HG02763 (cell line): ENCODE results near the gene SYNGR3.
"Not testable (repeated sequence)": the region's sequence is repeated elsewhere in the genome, so short reads cannot be mapped to it uniquely, and the experiment has no call there.

ENCODE experiments used
- ATAC-seq: cut with Tn5 transposase; IDR thresholded peaks from one replicate; pipeline ENCODE4 v1.9.1; 2021; ENCODE audit warnings: mild to moderate bottlenecking, moderate library complexity; ENCODE audit not compliant: unreplicated experiment

The SYNGR3 gene

DNA sequence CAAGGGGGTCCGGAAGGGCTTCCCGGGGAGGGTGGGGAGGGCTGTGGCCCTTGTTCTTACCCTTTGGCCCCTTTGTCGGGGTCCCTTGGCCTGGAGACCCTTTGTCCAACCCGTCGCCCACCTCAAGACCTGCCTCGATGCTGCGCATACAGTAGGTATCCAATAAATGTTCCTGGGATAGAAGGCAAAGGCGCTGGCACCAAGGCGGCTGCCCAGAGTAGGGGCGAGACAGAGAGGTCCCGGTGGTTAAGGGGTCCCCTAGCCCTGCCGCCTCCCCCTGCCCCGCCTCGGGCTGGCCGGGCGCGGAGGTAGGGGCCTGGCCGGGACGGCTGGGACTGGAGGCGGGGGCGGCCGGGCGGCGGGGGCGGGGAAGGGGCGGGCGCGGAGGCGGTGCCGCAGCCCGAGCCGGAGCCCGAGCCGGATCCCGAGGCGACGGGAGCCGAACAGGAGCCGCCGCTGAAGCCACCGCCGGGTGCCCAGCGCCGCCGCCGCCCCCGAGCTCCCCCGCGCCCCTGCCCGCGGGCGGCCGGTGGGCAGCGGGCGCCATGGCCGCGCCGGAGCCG lies 36.8 kb downstream of the SYNGR3 start, which contains the start of gene NHERF2:
TSS of gene NHERF2 (plus strand) at position 442 of the 563 bp plus-strand sequence. CDS start at position 546, 104 bp downstream.
- no peak for ATAC-seq

DNA sequence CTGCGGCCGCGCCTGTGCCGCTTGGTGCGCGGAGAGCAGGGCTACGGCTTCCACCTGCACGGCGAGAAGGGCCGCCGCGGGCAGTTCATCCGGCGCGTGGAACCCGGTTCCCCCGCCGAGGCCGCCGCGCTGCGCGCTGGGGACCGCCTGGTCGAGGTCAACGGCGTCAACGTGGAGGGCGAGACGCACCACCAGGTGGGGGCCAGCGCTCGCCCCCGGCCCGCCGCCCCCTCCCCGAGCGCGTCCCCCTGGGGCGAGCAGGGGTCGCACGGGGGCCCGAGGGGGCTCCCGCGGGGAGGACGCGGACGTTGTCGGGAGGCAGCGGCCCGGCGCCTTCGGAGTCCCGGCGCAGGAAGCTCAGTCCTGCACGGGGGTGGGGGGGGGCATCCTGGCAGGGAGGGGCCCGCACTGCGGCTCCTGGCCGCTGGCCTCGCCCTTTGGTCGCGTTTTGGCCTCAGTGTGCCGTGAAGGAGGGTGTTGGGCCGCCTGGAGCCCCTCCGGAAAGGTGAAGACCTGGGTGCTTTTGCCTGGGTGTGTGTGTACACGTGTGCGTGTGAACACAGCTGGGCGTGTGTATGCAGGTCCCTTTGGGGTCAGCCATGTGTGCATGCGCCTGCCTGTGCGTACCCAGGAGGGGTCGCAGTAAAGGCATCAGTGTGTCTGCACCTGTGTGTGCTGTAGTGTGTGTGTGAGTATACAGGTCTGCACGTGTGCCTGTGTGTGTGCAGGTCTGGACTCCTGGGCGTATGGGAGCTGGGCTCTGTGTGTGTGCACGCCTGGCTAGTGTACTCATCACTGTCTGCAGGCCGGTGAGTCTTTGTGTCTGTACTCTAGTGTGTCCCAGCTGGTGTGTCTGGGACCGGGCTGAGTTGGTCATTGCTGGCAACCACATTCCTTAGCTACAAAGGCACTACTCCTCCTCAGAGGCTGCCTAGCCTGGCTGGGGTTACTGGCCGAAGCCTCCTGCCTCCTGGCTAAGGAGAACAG lies 37.5 kb downstream of the SYNGR3 start:
- ATAC-seq: no peak

DNA sequence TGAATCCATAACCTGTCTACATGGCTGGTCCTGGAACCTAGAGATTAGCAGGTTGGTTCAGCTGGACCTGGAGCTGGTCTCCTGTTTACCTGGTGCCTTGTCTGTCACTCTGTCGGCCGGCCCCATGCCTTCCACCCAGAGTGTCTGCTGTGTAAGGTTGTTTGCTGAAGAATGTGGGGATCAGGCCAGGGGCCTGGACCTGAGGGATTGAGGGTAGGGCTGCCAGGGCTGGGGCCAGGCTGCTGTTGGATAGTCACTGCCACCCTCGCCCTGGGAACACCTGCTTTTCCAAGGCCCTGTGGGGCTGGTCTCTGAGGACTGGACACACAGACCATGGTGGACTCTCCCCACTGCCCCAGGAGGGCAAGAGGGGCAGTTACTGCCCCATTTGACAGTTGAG lies 38.4 kb downstream of the SYNGR3 start:
- ATAC-seq: no peak

DNA sequence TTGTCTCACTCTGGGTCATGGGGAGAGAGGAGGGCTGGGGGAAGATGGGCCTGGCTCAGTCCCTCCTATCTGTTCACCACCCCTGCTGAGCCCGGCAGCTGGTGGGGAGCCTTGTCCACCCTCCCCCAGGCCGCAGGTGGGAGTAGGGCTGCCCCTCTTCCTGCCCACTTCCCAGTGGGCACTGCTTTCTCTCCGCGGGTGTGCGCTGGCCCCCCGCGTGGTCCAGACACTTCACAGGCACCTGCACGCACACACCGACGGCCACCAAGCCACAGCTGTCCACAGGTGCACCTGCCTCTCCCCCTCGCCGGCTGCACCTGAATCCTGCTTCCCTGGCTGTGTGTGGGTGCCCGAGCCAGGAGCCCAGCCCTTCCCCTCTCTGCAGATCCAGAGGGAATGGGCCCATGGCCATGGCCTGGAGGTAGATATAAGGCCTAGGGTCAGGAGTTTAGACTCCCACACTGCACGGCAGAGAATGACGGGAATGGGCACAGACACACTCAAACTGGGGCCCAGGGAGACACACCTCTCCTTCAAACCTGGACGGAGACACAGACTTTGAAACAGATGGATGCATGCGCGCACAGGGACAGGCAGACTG lies 39.0 kb downstream of the SYNGR3 start:
- ATAC-seq: no peak

DNA sequence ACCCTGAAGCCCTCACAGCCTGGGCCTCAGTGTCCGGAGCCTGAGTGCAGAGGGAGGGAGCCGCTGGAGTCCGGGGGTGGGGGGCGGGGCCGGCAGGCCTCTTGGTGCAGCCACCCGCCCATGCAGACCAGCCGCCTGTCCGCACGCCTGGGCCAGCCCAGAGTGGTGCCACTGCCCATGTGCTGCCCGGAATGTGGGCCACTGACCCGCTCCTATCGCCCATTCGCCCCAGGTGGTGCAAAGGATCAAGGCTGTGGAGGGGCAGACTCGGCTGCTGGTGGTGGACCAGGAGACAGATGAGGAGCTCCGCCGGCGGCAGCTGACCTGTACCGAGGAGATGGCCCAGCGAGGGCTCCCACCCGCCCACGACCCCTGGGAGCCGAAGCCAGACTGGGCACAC lies 39.6 kb downstream of the SYNGR3 start:
- ATAC-seq: no peak

DNA sequence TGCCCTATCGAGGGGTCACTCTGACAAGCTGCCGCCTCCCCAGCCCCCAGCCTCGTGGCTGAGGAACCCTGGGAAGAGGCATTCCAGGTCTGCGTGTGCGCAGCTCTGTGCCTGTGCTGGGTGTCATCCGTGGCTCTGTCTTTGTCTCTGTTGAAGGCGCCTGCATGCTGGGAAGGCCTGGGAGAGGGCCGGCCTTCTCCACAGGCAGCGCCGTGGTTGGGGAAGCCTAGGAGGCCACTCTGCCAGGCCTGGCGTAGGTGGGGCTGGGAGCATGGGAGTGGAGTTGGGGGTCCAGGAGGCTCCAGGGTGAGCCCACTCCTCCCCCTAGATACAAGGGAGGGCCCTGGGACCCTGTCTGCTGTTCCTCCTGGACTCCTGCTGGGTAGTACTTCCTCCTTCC lies 40.3 kb downstream of the SYNGR3 start:
- ATAC-seq: no peak

DNA sequence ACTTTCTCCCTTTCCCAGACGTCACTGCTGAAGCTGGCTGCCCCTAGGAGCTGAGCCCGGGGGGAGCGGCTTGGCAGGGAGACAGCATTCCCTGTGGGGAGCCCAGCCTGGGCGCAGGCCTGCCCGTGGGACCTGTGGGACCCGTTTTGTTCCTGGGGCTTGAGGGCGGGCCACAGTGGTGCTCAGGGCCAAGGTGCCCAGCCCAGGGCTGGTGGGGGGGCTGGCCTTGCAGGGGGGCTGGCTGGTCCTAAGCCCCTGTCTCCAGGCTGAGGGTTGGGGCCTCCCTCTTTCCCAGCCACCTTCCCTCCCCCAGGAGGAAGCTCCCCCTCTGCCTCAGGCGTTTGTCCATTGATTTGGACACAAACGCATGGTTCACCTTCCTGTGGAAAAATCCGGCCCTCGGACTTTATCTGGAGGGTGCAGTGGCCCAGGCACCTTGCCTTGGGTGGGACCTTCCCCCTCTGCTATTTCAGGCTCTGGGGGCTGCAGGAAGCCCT lies 41.4 kb downstream of the SYNGR3 start:
- no peak for ATAC-seq

DNA sequence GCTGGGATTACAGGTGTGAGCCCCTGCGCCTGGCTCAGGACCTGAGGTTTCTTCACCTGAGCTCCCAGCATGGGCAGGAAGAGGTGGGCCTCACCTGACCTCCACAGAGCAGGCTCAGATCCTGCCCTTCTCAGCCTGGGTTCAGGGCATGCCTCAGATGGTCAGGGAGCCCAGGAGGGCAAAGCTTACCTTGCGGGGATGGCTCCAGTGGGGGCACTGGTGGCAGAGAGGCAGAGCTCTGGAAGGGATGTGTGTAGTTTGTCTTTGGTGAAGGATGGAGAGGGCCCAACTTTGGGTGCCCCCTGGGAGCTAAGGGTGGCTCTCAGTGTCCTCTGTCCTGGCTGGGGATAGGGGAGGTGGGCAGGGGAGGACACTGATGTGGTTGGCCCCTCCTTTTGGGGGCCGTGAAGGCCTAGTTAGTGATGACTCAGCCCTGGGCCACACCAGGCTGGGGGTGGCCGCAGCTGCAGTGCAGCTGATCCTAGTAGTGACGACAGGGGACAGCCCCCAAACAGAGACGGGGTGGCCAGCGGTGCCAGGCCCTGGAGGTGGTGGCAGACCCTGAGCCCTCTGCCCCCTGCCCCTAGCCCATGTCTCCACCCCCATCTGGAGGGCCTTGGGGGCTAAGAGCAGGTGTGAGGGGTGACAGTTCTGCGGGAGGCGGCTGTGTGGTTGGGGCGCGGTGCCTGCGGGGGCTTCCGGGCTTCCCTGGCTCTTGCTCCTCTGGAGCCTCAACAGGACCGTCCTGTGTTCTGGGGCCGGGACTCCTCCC lies 42.7 kb downstream of the SYNGR3 start:
- no peak for ATAC-seq

DNA sequence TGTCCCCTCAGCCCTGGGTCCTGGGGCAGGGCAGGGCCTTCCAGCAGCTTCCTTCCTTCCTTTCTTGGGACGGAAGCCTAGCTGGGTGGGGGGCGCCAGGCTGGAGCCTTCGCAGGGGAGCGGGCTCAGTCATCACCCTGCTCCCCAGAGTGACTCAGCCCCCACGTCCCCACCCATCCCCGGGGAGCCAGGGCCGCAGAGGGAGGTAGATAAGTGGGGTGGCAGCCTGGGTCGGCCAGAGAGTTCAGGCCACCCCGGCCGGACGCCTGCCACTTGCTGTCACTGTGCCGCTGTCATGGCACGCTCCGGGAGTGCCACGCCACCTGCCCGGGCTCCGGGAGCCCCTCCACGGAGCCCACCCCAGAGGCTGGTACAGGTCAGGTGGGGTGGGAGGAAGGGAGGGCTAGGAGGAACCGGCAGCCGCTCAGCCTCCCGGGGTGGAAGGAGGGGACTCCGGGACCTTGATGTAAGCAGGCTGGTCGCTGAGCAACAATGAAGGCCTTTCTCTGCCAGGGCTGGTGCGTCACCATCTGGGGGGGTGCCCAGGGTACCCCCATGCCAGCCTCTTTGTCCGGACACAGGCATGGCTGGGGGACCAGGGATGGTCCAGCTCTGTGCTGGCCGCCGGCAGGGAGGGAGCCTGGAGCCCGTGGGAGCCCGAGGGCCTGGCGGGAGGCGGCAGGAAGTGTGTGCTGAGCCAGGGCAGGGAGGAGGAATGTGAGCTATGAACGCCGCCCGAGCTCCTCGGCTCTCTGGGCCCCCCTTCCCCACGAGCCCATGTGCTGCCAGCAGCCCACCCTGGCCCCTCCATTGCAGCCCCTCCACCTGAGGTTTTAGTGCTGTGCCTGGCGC lies 43.5 kb downstream of the SYNGR3 start:
- no peak for ATAC-seq

DNA sequence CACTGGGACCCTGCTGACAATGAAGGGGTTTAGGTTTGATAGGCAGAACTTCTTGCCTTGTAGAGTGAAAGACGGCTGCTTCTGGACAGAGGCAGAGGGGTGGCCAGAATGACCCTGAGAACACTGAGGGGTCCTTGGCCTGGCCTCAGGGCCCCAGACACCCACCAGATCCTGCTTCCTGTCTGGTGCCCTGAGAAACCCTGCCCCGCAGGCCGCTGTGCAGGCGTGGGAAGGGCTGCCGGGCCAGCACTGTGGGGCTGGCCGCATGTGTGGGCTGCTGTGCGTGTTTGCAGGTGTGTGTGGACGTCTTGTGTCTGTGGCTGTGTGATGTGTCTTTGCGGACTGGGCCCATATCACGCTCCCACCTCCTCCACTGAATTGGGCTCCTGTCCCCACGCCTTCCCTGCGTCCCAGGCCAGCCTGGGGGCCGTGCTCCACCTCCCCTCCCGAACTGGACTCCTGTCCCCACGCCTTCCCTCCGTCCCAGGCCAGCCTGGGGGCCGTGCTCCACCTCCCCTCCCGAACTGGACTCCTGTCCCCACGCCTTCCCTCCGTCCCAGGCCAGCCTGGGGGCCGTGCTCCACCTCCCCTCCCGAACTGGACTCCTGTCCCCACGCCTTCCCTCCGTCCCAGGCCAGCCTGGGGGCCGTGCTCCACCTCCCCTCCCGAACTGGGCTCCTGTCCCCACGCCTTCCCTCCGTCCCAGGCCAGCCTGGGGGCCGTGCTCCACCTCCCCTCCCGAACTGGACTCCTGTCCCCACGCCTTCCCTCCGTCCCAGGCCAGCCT lies 44.3 kb downstream of the SYNGR3 start:
- ATAC-seq: not testable (repeated sequence)

DNA sequence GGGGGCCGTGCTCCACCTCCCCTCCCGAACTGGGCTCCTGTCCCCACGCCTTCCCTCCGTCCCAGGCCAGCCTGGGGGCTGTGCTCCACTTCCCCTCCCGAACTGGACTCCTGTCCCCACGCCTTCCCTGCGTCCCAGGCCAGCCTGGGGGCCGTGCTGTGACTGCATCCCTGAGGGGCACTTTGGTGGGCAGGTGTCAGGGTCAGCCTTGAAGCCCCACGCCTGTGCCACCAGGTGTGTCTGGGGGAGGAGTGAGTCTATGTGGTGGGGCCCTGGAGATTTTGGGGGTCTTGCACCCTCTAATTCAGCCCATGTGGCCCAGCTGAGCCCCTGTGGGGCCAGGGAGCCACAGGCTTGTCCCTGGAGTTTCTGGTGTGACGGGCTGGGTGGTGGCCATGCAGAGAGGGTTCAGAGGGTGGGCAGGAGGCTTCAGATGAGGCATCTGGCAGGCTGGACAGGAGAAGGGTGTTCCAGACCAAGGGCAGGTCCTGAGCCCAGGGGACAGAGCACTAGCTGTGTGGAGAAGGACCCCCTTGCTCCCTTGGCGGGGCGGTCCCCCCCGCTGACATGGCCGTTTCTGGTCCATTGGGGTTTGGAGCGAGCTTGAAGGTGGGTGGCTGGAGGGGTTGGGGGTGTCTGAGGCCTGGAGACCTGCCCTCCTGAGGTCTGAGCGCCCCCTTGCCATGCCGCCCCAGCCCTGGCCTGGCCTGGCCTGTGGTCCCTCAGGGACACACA lies 45.1 kb downstream of the SYNGR3 start:
- ATAC-seq: no peak

DNA sequence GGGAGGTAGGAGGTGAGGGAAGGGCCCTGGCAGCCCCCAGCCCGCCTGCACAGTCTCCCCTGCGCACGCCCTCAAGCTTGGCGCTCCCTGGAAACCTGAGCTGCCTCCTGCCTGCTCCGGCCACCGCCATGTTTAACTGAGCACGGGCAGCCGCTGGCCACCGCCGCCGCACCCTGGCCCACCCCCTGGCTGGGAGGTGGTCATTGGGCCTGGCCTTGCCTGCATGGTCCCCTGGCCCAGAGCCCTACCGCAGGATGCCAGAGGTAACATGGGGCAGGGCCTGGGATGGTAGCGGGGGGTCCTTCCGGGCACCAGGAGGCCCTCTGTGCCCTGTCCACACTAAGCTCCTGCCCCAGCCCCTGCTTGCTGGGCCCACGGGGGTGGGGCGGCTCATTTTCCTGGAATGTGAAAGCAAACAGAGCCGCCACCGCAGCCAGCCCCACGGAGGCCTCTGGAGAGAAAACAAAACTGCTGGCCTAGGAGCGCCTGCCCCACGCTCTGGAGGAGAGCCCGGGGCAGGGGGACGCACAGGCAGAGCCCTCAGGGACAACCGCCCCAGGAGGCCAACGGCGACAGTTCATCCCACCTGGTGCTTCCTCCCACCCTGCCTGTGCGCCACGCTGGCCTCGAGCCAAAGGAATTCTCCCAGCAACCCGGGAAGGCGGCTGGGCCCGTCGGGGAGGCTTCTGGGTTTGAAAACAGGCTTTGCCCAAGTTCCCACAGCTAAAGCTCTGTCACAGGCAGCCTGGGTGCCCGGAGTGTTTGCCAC lies 45.8 kb downstream of the SYNGR3 start:
- ATAC-seq: no peak

DNA sequence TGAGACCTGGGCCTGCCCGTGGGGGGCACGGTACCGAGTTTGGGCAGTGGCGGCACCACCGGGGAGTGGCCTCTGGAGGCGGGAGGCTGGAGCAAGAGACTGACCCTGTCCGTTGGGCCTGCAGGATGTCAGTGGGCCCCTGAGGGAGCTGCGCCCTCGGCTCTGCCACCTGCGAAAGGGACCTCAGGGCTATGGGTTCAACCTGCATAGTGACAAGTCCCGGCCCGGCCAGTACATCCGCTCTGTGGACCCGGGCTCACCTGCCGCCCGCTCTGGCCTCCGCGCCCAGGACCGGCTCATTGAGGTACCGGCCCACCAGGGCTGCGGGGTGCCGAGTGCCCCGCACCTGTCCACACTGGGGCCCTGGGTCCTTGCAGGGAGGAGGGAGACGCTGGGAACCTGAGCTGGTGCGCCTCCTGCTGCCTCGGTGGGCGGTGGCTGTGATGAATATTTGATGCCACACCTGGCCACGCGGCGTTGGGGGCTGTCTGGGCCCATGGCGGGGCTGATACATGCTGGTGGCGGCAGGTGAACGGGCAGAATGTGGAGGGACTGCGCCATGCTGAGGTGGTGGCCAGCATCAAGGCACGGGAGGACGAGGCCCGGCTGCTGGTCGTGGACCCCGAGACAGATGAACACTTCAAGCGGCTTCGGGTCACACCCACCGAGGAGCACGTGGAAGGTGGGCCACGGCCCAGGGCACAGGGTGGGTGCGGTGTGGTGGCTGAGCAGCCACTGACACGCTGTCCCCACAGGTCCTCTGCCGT lies 46.6 kb downstream of the SYNGR3 start:
- ATAC-seq: no peak

DNA sequence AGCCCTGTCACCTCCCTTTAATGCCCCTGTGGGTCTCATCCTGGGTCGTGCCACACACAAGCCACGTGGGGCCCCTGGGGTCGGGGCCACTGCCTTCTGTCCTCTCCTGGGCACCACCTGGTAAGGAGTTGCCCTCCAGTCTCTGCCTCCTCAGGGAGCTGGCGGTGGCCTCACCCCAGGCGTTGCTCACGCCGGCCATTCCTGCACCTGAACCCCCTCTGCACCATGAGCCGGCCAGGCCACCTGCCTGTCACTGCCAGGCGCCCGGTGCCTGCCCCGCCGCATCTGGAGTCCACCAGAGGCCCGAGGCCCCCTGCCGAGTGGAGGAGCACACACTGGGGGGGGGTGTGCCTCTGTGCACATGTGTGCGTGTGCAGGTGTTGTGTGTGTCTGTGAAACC lies 47.3 kb downstream of the SYNGR3 start:
- ATAC-seq: no peak

DNA sequence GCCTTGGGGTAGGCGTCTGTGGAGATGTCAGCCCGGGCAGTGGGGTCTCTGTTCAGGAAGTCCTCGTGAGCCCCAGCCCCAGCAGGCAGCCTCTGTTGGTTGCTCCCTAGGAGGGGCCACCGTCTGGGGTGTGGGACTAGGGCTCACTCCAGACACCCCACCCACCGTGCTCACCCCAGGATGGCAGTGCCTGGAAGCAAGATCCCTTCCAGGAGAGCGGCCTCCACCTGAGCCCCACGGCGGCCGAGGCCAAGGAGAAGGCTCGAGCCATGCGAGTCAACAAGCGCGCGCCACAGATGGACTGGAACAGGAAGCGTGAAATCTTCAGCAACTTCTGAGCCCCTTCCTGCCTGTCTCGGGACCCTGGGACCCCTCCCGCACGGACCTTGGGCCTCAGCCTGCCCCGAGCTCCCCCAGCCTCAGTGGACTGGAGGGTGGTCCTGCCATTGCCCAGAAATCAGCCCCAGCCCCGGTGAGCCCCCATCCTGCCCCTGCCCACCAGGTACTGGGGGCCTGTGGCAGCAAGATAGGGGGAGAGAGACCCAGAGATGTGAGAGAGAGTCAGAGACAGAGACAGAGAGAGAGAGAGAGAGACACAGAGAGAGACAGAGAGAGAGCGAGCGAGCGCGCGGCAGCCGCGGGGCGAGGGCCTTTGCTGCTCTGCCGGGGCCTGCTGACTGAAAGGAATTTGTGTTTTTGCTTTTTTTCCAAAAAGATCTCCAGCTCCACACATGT lies 48.0 kb downstream of the SYNGR3 start:
- no peak for ATAC-seq
